HCT116 (cell line): ENCODE results near the gene PCBP3. TPM values are rescaled to one million over a fixed set of nuclear protein-coding genes. Genes with fewer than 3 reads are reported as not detected.

Source experiments
- ATAC-seq: fragments of 200-7000 bp; cut with Tn5 transposase; 2 replicates; pipeline ENCODE4 v1.9.1; 2020; ENCODE audit warnings: mild to moderate bottlenecking, moderate library complexity
- BruUV-seq: library from RNA; stranded (reverse); fragments of 400-500 nt; replicated peaks from 2 replicates; lab custom pipeline; 2021; lab: Mats Ljungman, UMichigan
- CTCF ChIA-PET: fragments of 300-600 bp; sonication (Branson Sonifier 250); formaldehyde crosslinking; loops from one replicate; lab custom pipeline; 2021; ENCODE audit warnings: antibody characterized with exemption; lab: Charles Lee
- POLR2A ChIA-PET: fragments of 300-600, 350-600 bp; sonication (Branson Sonifier 250); formaldehyde crosslinking; loops from one replicate; lab custom pipeline; 2021; ENCODE audit warnings: antibody characterized with exemption; lab: Charles Lee
- RAD21 ChIA-PET, 2 experiments: fragments of 300-600 bp; sonication (Branson Sonifier 250); formaldehyde crosslinking; loops; one replicate each; lab custom pipeline; 2023; ENCODE audit warnings: low total read pairs in 2 of 2; ENCODE audit not compliant: uncharacterized antibody in 2 of 2, unreplicated experiment in 2 of 2, low non-redundant PET in 1 of 2; lab: Charles Lee
- DNase-seq: peaks from one replicate; pipeline ENCODE4 v3.0.0-alpha.2; 2010; ENCODE audit warnings: low read depth, low spot score
- H2AFZ ChIP-seq: fragments of 200-600 bp; shearing (Covaris generic), sonication (generic); 2 replicates; pipeline ENCODE4 v1.6.1; 2017; ENCODE audit warnings: low read depth, mixed run types, mixed read lengths, antibody characterized with exemption, low read length; ENCODE audit not compliant: poor library complexity, severe bottlenecking
- H3K27ac ChIP-seq: 2 replicates; pipeline ENCODE4 v1.5.1; 2012; ENCODE audit warnings: low read depth, low read length
- H3K27me3 ChIP-seq: fragments of 200-600 bp; sonication (generic); 2 replicates; pipeline ENCODE4 v1.6.1; 2016; ENCODE audit warnings: mixed run types, low read length, mixed read lengths; ENCODE audit not compliant: insufficient read depth
- H3K36me3 ChIP-seq, 2 experiments: fragments of 200-500 bp in 1 of 2; fragments of 200-600 bp in 1 of 2; sonication (Bioruptor generic) in 1 of 2; sonication (generic) in 1 of 2; 2 replicates each; pipeline versions ENCODE4 v1.5.1 to v1.6.1; 2014 to 2016; ENCODE audit warnings: low read length in 2 of 2, inconsistent platforms in 1 of 2, mixed read lengths in 1 of 2, mixed run types in 1 of 2; ENCODE audit not compliant: insufficient read depth in 2 of 2, control insufficient read depth in 1 of 2
- H3K4me1 ChIP-seq, 2 experiments: fragments of 200-600 bp in 1 of 2; sonication (generic) in 1 of 2; 2 replicates each; pipeline versions ENCODE4 v1.5.1 to v1.6.1; 2012 to 2017; ENCODE audit warnings: low read length in 2 of 2, inconsistent platforms in 1 of 2, mild to moderate bottlenecking in 1 of 2, mixed read lengths in 1 of 2, mixed run types in 1 of 2, moderate library complexity in 1 of 2; ENCODE audit not compliant: insufficient read depth in 2 of 2, control insufficient read depth in 1 of 2
- H3K4me2 ChIP-seq: fragments of 200-600 bp; sonication (generic); 2 replicates; pipeline ENCODE4 v1.6.1; 2017; ENCODE audit warnings: mixed run types, low read length, mixed read lengths
- H3K4me3 ChIP-seq, 2 experiments: fragments of 200-600 bp in 1 of 2; sonication (generic) in 1 of 2; replicated peaks in 1 of 2; 2 replicates each; pipeline ENCODE4 v1.5.1; 2011 to 2016; ENCODE audit warnings: low read length in 2 of 2, control low read depth in 1 of 2, low read depth in 1 of 2, mild to moderate bottlenecking in 1 of 2, mixed read lengths in 1 of 2, mixed run types in 1 of 2
- H3K79me2 ChIP-seq: fragments of 200-600 bp; sonication (generic); 2 replicates; pipeline ENCODE4 v1.6.1; 2017; ENCODE audit warnings: mild to moderate bottlenecking, mixed run types, low read length, moderate library complexity, mixed read lengths; ENCODE audit not compliant: insufficient read depth
- H3K9ac ChIP-seq: fragments of 200-600 bp; sonication (generic); 2 replicates; pipeline ENCODE4 v1.6.1; 2016; ENCODE audit warnings: low read length, mixed read lengths
- H3K9me2 ChIP-seq: fragments of 200-600 bp; sonication (generic), shearing (Covaris generic); 2 replicates; pipeline ENCODE4 v1.6.1; 2017; ENCODE audit warnings: mixed run types, mild to moderate bottlenecking, moderate library complexity; ENCODE audit not compliant: insufficient read depth
- H3K9me3 ChIP-seq, 2 experiments: fragments of 200-500 bp in 1 of 2; fragments of 200-600 bp in 1 of 2; sonication (Bioruptor generic) in 1 of 2; sonication (generic) in 1 of 2; 2 replicates each; pipeline ENCODE4 v1.6.1; 2014 to 2017; ENCODE audit warnings: low read length in 2 of 2, mixed read lengths in 2 of 2, inconsistent platforms in 1 of 2, low read depth in 1 of 2, mild to moderate bottlenecking in 1 of 2, mixed run types in 1 of 2, moderate library complexity in 1 of 2; ENCODE audit not compliant: control insufficient read depth in 1 of 2, insufficient read depth in 1 of 2
- H4K20me1 ChIP-seq: fragments of 200-600 bp; sonication (generic), shearing (Covaris generic); 2 replicates; pipeline ENCODE4 v1.6.1; 2017; ENCODE audit warnings: mixed run types, mild to moderate bottlenecking, moderate library complexity; ENCODE audit not compliant: insufficient read depth
- CBX3 ChIP-seq: IDR thresholded peaks from 2 replicates; pipeline ENCODE4 v1.6.1; 2012; ENCODE audit warnings: low read depth
- ELF1 ChIP-seq: IDR thresholded peaks from 2 replicates; pipeline ENCODE4 v1.6.1; 2012; ENCODE audit warnings: low read depth, borderline replicate concordance
- EZH2phosphoT487 ChIP-seq: fragments of 200-600 bp; IDR thresholded peaks from 2 replicates; pipeline ENCODE4 v1.6.1; 2018; ENCODE audit warnings: antibody characterized with exemption, borderline replicate concordance
- JUND ChIP-seq: IDR thresholded peaks from 2 replicates; pipeline ENCODE4 v1.6.1; 2012
- POLR2A ChIP-seq: IDR thresholded peaks from 2 replicates; pipeline ENCODE4 v1.7.0; 2011; ENCODE audit warnings: borderline replicate concordance; ENCODE audit not compliant: insufficient read depth, insufficient read length; ENCODE audit errors: extremely low read depth
- RAD21 ChIP-seq: IDR thresholded peaks from 2 replicates; pipeline ENCODE4 v1.6.1; 2012; ENCODE audit warnings: low read depth, mild to moderate bottlenecking
- SIN3A ChIP-seq: IDR thresholded peaks from 2 replicates; pipeline ENCODE4 v1.6.1; 2012; ENCODE audit warnings: low read depth
- SP1 ChIP-seq: IDR thresholded peaks from 2 replicates; pipeline ENCODE4 v1.6.1; 2012; ENCODE audit warnings: low read depth
- YY1 ChIP-seq: IDR thresholded peaks from 2 replicates; pipeline ENCODE4 v1.6.1; 2011; ENCODE audit warnings: low read length, low read depth, moderate library complexity, mild to moderate bottlenecking; ENCODE audit not compliant: insufficient replicate concordance; ENCODE audit errors: extremely low read depth
- ZFX ChIP-seq: fragments of 450-650 bp; IDR thresholded peaks from 2 replicates; pipeline ENCODE4 v1.6.1; 2017
- ZNF274 ChIP-seq: fragments of 200-500 bp; sonication (Bioruptor generic); IDR thresholded peaks from 2 replicates; pipeline ENCODE4 v1.6.1; 2014; ENCODE audit warnings: mild to moderate bottlenecking, low read depth, low read length, inconsistent platforms
- intact Hi-C: fragments of 100-400 bp; cut with micrococcal nuclease; formaldehyde crosslinking; loops from 2 replicates; pipeline ENCODE4 v1.10.0; 2022
- total RNA-seq: library from RNA; stranded (reverse); gene quantifications from one replicate; pipeline ENCODE4 v1.2.1, GENCODE V29; 2021; ENCODE audit not compliant: unreplicated experiment
- TF ChIP-seq, protein P1 (sequence below), 3 experiments: fragments of 200-600 bp in 1 of 3; sonication (generic) in 1 of 3; IDR thresholded peaks in 2 of 3; conservative IDR thresholded peaks in 1 of 3; 2 replicates each; pipeline ENCODE4 v1.5.1; 2012 to 2017; ENCODE audit warnings: low read depth in 2 of 3, low read length in 2 of 3, antibody characterized with exemption in 1 of 3, borderline replicate concordance in 1 of 3, control low read depth in 1 of 3, mild to moderate bottlenecking in 1 of 3, mixed read lengths in 1 of 3, mixed run types in 1 of 3, moderate library complexity in 1 of 3; ENCODE audit not compliant: insufficient read depth in 1 of 3
- TF ChIP-seq, protein P2 (sequence below): IDR thresholded peaks from 2 replicates; pipeline ENCODE4 v1.6.1; 2011; ENCODE audit warnings: mild to moderate bottlenecking, low read length, moderate library complexity; ENCODE audit not compliant: insufficient replicate concordance; ENCODE audit errors: extremely low read depth

Gene PCBP3
- total RNA-seq, 1 experiment from 2014 or later, result 3.1 TPM

DNA sequence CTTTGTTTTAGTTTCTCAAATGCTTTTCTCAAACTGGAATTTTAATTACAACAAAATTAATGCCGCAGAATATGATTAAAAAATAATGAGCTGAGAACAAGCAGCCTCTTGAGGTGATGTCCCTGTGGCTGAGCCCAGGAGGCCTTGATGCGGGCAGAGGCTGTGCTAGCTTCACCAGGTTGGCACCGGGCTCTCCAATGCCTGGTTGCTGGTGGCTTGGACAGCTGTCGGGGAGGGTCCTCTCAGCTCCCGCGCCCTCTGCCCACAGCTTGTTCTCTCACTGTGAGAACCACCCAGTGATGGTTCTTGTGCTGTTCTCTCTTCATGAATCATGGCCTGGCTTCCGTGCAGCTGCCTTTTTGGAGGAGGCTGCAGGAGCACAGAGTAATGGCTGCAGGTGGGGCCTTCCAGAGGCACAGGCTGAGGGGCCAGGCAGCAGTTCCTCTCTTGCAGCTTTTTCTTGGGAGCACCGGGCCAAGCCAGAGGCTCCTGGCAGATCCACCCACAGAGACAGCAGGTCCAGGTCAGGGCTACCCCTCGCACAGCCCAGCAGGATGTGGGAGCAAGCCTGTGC, 156.3 kb downstream of the PCBP3 start:
- H4K20me1 ChIP-seq, result no peaks in the 10 kb centered on the region

DNA sequence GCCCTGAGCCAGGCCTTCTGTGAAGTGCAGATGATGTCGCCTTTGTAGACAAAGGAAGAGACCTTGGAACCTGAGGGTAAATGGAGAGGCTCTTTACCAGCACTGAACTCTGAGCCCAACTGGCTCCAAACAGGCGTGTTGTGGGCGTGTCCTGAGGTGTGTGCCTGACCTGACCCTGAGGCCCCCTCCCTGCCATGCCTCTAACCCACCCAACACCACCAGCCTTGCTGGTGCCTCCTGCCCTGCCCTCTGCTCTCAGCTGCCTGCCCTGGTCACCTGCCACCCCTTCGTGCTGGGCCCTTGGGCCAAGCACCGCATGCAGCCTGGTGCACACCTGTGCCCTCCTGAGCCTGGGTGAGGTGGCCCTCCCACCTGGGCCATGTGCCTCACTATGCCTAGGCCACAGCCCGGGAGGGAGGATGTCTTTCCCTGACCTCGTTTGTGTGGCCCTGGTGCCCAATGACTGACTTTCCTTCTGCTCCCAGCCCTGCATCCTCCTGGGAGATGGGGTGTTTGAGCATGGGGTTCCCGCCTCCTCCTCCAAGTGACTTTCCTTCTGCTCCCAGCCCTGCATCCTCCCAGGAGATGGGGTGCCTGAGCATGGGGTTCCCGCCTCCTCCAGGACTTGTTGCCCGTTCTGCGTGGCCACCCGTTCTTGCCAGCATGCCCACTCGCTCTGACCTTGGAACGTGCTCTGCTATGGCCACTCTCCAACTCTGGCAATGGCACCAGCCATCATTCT, 157.0 kb downstream of the PCBP3 start:
- POLR2A ChIA-PET, result no interaction called here
- no peak overlapping the region for H3K4me3 ChIP-seq
- no peak overlapping the region for H3K4me2 ChIP-seq
- no peak overlapping the region for H3K9ac ChIP-seq
- BruUV-seq, result no TSS peak
- CTCF ChIA-PET, result no interaction called here
- RAD21 ChIA-PET, result no interaction called here
- no peaks in the 10 kb centered on the region for H3K79me2 ChIP-seq
- no peak overlapping the region for H3K27ac ChIP-seq
- H3K4me1 ChIP-seq, result no peaks in the 10 kb centered on the region
- H4K20me1 ChIP-seq, result no peaks in the 10 kb centered on the region
- H3K36me3 ChIP-seq, result no peaks in the 10 kb centered on the region
- H3K9me2 ChIP-seq, result no peaks in the 10 kb centered on the region
- no peaks in the 10 kb centered on the region for H3K9me3 ChIP-seq
- DNase-seq, result no peak
- no peak for ATAC-seq
- intact Hi-C loops, result no loop called here
- no peak overlapping the region for H2AFZ ChIP-seq
- 0 out of 2 replicates have a peak, but pooled peaks cover 2% of the 10 kb centered on the region for H3K27me3 ChIP-seq
- TF ChIP-seq JUND, result no peak
- TF ChIP-seq ELF1, result no peak
- no peak for TF ChIP-seq ZNF274
- TF ChIP-seq, protein P1, sequence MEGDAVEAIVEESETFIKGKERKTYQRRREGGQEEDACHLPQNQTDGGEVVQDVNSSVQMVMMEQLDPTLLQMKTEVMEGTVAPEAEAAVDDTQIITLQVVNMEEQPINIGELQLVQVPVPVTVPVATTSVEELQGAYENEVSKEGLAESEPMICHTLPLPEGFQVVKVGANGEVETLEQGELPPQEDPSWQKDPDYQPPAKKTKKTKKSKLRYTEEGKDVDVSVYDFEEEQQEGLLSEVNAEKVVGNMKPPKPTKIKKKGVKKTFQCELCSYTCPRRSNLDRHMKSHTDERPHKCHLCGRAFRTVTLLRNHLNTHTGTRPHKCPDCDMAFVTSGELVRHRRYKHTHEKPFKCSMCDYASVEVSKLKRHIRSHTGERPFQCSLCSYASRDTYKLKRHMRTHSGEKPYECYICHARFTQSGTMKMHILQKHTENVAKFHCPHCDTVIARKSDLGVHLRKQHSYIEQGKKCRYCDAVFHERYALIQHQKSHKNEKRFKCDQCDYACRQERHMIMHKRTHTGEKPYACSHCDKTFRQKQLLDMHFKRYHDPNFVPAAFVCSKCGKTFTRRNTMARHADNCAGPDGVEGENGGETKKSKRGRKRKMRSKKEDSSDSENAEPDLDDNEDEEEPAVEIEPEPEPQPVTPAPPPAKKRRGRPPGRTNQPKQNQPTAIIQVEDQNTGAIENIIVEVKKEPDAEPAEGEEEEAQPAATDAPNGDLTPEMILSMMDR (IDR thresholded peaks at IDR 0.05 in 2 of 3, conservative IDR thresholded peaks at IDR 0.05 in 1 of 3; ENCODE audit: borderline replicate concordance in 1 of 3, insufficient read depth in 1 of 3, low read depth in 2 of 3, low read length in 2 of 3), result no peak
- TF ChIP-seq YY1, result no peak
- no peak for TF ChIP-seq EZH2phosphoT487
- no peak for TF ChIP-seq ZFX
- TF ChIP-seq SP1, result no peak
- TF ChIP-seq, all 23 proteins: peak for 0

More for the DNA sequence above, 156.3 kb downstream of the PCBP3 start:
- Histone ChIP-seq H3K36me3 (no peaks in the 10 kb centered on the region), H3K4me1 (no peaks in the 10 kb centered on the region), H3K79me2 (no peaks in the 10 kb centered on the region), H3K9me3 (no peaks in the 10 kb centered on the region), H2AFZ (no peak overlapping the region), H3K27ac (no peak overlapping the region), H3K27me3 (0 out of 2 replicates have a peak, but pooled peaks cover 4% of the 10 kb centered on the region), H3K4me2 (no peak overlapping the region), H3K4me3 (no peak overlapping the region), H3K9me2 (no peaks in the 10 kb centered on the region), H3K9ac (no peak overlapping the region)
- BruUV-seq, result no TSS peak
- CTCF ChIA-PET, result no interaction called here
- no peak for TF ChIP-seq EZH2phosphoT487
- TF ChIP-seq CBX3, result no peak
- no peak for TF ChIP-seq RAD21
- TF ChIP-seq, protein P2, sequence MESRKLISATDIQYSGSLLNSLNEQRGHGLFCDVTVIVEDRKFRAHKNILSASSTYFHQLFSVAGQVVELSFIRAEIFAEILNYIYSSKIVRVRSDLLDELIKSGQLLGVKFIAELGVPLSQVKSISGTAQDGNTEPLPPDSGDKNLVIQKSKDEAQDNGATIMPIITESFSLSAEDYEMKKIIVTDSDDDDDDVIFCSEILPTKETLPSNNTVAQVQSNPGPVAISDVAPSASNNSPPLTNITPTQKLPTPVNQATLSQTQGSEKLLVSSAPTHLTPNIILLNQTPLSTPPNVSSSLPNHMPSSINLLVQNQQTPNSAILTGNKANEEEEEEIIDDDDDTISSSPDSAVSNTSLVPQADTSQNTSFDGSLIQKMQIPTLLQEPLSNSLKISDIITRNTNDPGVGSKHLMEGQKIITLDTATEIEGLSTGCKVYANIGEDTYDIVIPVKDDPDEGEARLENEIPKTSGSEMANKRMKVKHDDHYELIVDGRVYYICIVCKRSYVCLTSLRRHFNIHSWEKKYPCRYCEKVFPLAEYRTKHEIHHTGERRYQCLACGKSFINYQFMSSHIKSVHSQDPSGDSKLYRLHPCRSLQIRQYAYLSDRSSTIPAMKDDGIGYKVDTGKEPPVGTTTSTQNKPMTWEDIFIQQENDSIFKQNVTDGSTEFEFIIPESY, result no peak
- no peak for TF ChIP-seq SIN3A
- no peak for TF ChIP-seq POLR2A
- intact Hi-C loops, result no loop called here
- RAD21 ChIA-PET, result no interaction called here
- DNase-seq, result no peak
- no peak for ATAC-seq
- POLR2A ChIA-PET, result no interaction called here
